Activated B cell treated with CpG ODN at 0.5 μM for 24 hours (primary cell): ENCODE measurements around the gene SLC43A2. TPM values are rescaled to one million over a fixed set of nuclear protein-coding genes. Genes with fewer than 3 reads are reported as not detected.

Source experiments
- ATAC-seq: fragments of 200-7000 bp; cut with Tn5 transposase; one replicate; pipeline ENCODE4 v1.10.0; 2021; ENCODE audit warnings: low read depth, mild to moderate bottlenecking, moderate library complexity
- CTCF ChIA-PET: fragments of 350-600 bp; sonication (Branson Sonifier 250); formaldehyde crosslinking; loops from one replicate; lab custom pipeline; 2021; ENCODE audit warnings: antibody characterized with exemption; lab: Charles Lee
- POLR2A ChIA-PET: fragments of 350-600 bp; sonication (Branson Sonifier 250); formaldehyde crosslinking; loops from one replicate; lab custom pipeline; 2021; ENCODE audit warnings: antibody characterized with exemption; lab: Charles Lee
- DNase-seq: peaks from one replicate; pipeline ENCODE4 v3.0.0; 2022
- H3K27ac Mint-ChIP-seq: one replicate; pipeline ENCODE4 v1.8.0; 2020; ENCODE audit warnings: mixed read lengths
- H3K27me3 Mint-ChIP-seq: one replicate; pipeline ENCODE4 v1.8.0; 2021; ENCODE audit warnings: mixed read lengths
- H3K36me3 Mint-ChIP-seq: one replicate; pipeline ENCODE4 v1.8.0; 2021; ENCODE audit warnings: low read depth, mixed read lengths
- H3K4me1 Mint-ChIP-seq: one replicate; pipeline ENCODE4 v1.8.0; 2021; ENCODE audit warnings: mixed read lengths
- H3K4me3 Mint-ChIP-seq: one replicate; pipeline ENCODE4 v1.8.0; 2020; ENCODE audit warnings: mild to moderate bottlenecking, mixed read lengths
- H3K9me3 Mint-ChIP-seq: one replicate; pipeline ENCODE4 v1.8.0; 2020; ENCODE audit warnings: mixed read lengths
- intact Hi-C: fragments of 100-400 bp; cut with micrococcal nuclease; formaldehyde crosslinking; loops from one replicate; pipeline ENCODE4 v1.15.1; 2024
- total RNA-seq: library from RNA; stranded (reverse); gene quantifications from 2 replicates; pipeline ENCODE4 v1.2.3, GENCODE V29; 2022
- TF ChIP-seq, protein P1 (sequence below): fragments of 200-600 bp; IDR thresholded peaks from one replicate; pipeline ENCODE4 v1.8.0; 2022; ENCODE audit warnings: antibody characterized with exemption, mild to moderate bottlenecking

The SLC43A2 gene
- total RNA-seq, 1 donor from 2014 or later, result 167 TPM

DNA sequence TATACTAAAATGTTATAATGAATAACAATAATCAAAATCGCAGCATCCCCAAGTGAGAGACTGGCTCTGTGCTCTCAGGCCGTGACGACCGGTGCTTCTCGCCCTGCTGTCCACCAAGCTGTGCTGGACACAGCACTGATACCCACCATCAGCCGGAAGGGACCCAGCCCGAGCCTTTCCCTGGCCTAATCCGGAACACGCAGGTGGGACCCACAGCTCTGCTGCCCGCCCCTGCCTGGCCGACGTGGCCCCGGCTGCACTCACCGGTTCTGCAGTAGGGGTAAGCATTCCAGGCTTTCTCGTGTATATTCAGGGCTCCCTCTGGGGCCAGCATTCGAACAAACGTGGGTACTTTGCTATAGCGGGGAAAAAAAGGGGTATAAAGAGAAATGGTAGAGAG, 80.6 kb downstream of the SLC43A2 start:
- peaks cover 3% of the 10 kb centered on the region for H3K4me1 Mint-ChIP-seq
- POLR2A ChIA-PET, result no interaction called here
- no peak overlapping the region for H3K27ac Mint-ChIP-seq
- peaks cover 81% of the 10 kb centered on the region for H3K36me3 Mint-ChIP-seq
- no peak for DNase-seq
- TF ChIP-seq, protein P1, sequence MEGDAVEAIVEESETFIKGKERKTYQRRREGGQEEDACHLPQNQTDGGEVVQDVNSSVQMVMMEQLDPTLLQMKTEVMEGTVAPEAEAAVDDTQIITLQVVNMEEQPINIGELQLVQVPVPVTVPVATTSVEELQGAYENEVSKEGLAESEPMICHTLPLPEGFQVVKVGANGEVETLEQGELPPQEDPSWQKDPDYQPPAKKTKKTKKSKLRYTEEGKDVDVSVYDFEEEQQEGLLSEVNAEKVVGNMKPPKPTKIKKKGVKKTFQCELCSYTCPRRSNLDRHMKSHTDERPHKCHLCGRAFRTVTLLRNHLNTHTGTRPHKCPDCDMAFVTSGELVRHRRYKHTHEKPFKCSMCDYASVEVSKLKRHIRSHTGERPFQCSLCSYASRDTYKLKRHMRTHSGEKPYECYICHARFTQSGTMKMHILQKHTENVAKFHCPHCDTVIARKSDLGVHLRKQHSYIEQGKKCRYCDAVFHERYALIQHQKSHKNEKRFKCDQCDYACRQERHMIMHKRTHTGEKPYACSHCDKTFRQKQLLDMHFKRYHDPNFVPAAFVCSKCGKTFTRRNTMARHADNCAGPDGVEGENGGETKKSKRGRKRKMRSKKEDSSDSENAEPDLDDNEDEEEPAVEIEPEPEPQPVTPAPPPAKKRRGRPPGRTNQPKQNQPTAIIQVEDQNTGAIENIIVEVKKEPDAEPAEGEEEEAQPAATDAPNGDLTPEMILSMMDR, result no peak
- intact Hi-C loops, result no loop called here
- no peaks in the 10 kb centered on the region for H3K27me3 Mint-ChIP-seq
- H3K4me3 Mint-ChIP-seq, result no peak overlapping the region
- CTCF ChIA-PET, result interaction anchor here (0.8 to 1.6 kb wide), 2 partner anchors 15 to 270 kb away, joined by 3 to 5 read pairs; no protein-coding TSS in a partner anchor
- H3K9me3 Mint-ChIP-seq, result no peaks in the 10 kb centered on the region
- no peak for ATAC-seq

- DNase-seq (no peak), ATAC-seq (no peak)
- Mint-ChIP-seq H3K27ac (no peak overlapping the region), H3K9me3 (no peaks in the 10 kb centered on the region), H3K4me1 (no peaks in the 10 kb centered on the region), H3K4me3 (no peak overlapping the region), H3K27me3 (no peaks in the 10 kb centered on the region), H3K36me3 (peaks cover 81% of the 10 kb centered on the region)
- ChIA-PET CTCF (no interaction called here), POLR2A (interaction anchor here (0.7 kb wide), 1 partner anchor 119 kb away, joined by 5 read pairs; no protein-coding TSS in a partner anchor)
- intact Hi-C loops, result no loop called here
- TF ChIP-seq, protein P1, result no peak
Measured at GRCh38 chr17:1546292-1546922, 82.2 kb downstream of the SLC43A2 start.

- TF ChIP-seq, protein P1, result no peak
- Mint-ChIP-seq H3K36me3 (peaks cover 81% of the 10 kb centered on the region), H3K9me3 (no peaks in the 10 kb centered on the region), H3K27me3 (no peaks in the 10 kb centered on the region), H3K4me1 (no peaks in the 10 kb centered on the region), H3K4me3 (no peak overlapping the region), H3K27ac (no peak overlapping the region)
- ChIA-PET POLR2A (interaction anchor here (0.7 kb wide), 1 partner anchor 118 kb away, joined by 5 read pairs; no protein-coding TSS in a partner anchor), CTCF (no interaction called here)
- intact Hi-C loops, result no loop called here
- ATAC-seq (no peak), DNase-seq (no peak)
Measured at GRCh38 chr17:1545618-1546017, 83.0 kb downstream of the SLC43A2 start.

DNA sequence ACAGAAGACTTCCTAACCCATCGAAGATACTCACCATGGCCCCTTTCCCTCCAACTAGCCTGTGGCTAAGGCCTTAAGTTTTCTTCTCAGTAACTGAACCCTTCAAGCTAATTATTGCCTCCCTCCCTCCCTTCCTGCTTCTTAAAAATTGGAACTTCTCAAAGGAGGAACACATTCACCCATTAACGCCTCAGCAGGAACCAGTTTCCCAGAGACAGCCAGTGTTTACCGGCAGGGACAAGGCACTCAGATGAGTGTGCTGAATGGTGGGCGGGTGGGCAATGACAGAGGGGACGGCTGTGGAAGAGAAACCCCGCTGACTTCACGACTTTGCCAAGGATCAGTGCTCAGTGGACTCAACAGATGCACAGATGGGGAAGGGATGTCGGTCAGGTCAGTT, 86.3 kb downstream of the SLC43A2 start:
- Mint-ChIP-seq H3K27ac (no peak overlapping the region), H3K4me1 (no peaks in the 10 kb centered on the region), H3K36me3 (peaks cover 88% of the 10 kb centered on the region), H3K27me3 (no peaks in the 10 kb centered on the region), H3K9me3 (no peaks in the 10 kb centered on the region), H3K4me3 (no peak overlapping the region)
- no peak for DNase-seq
- ChIA-PET CTCF (no interaction called here), POLR2A (interaction anchor here (0.6 to 0.7 kb wide), 2 partner anchors 85 to 190 kb away, joined by 4 to 6 read pairs; no protein-coding TSS in a partner anchor)
- TF ChIP-seq, protein P1, result no peak
- intact Hi-C loops, result no loop called here
- ATAC-seq, result no peak

DNA sequence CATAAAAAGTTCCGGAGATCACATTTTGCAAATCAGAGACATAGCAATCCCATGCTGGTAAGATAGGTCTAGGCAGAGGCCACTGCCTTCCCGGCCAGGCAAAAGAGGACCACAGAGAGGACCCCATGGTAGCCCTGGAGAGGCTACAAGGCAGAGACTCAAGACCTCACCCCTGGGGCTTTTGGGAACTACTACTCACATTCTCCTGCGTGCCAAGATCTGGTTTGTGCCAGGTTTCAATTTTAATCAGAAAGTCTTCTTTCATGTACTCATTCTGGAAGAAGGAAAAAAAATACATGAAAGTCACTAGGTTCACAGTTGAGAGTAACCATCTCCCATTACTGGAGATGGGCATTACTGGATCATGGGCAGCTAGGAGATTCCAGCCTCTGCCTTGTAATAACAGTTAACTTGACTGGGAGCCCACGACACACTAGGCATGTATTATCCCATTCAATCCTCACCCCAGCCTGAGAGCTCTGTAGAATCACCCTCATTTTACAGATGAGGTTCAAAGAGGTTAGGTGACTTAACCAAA, 87.2 kb downstream of the SLC43A2 start:
- Mint-ChIP-seq H3K36me3 (peaks cover 85% of the 10 kb centered on the region), H3K4me1 (no peaks in the 10 kb centered on the region), H3K27me3 (no peaks in the 10 kb centered on the region), H3K4me3 (no peak overlapping the region), H3K9me3 (no peaks in the 10 kb centered on the region), H3K27ac (no peak overlapping the region)
- POLR2A ChIA-PET, result interaction anchor here (0.7 kb wide), 1 partner anchor 189 kb away, joined by 6 read pairs; no protein-coding TSS in a partner anchor
- intact Hi-C loops, result no loop called here
- TF ChIP-seq, protein P1, result no peak
- no peak for ATAC-seq
- CTCF ChIA-PET, result no interaction called here
- DNase-seq, result no peak
